ENCODE results near the gene TERB2.
A peak's percentile ranks its signal among the peaks of the same experiment; 100 is the strongest.
"Not testable (repeated sequence)": the region's sequence is repeated elsewhere in the genome, so short reads cannot be mapped to it uniquely, and the experiment has no call there.

DNA sequence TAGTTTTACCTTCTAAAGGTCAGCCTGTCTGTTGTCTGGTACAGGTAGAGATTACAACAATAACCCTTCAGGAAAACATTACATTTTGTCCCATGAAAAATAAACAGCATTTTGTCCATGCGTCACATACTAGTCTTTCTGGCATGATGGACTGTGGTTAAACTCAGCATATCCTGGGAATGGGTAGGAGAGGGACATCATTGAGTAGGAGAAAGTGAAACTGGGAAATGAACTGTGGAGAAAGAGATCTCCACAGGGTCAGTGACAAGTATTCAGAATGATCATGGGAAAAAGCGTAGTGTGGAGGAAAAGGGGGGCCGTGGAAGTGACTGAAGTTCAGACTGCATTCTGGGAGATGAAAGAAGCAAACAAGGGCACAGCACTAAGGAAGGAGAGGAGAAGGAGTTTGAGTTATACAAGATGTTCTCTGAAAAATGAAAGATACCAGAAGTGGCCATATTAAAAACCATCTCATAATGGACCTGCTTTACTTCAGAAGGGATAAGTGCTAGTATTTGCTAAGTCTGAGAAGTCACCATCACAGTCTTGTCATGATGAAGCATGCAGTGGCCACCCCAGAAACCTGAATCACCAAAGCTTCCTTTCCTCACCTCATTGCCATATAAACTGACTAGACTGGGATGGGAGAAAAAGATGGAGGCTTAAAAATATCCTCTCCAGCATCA, 31.8 kb downstream of the TERB2 start:
- TF ChIP-seq, protein P1, sequence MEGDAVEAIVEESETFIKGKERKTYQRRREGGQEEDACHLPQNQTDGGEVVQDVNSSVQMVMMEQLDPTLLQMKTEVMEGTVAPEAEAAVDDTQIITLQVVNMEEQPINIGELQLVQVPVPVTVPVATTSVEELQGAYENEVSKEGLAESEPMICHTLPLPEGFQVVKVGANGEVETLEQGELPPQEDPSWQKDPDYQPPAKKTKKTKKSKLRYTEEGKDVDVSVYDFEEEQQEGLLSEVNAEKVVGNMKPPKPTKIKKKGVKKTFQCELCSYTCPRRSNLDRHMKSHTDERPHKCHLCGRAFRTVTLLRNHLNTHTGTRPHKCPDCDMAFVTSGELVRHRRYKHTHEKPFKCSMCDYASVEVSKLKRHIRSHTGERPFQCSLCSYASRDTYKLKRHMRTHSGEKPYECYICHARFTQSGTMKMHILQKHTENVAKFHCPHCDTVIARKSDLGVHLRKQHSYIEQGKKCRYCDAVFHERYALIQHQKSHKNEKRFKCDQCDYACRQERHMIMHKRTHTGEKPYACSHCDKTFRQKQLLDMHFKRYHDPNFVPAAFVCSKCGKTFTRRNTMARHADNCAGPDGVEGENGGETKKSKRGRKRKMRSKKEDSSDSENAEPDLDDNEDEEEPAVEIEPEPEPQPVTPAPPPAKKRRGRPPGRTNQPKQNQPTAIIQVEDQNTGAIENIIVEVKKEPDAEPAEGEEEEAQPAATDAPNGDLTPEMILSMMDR (IDR thresholded peaks at IDR 0.05), result not testable (repeated sequence)
- TF ChIP-seq POLR2A (IDR thresholded peaks at IDR 0.05), result not testable (repeated sequence)
- TF ChIP-seq POLR2AphosphoS5 (IDR thresholded peaks at IDR 0.05), result peak; percentile 30
